C4-2B (cell line): Measurements from ENCODE around the gene SLC35A3.

Experiments used
- H3K27ac ChIP-seq: fragments of 450-650 bp; 2 replicates; pipeline ENCODE4 v1.5.1; 2017
- CTCF ChIP-seq: fragments of 450-650 bp; conservative IDR thresholded peaks from 2 replicates; pipeline ENCODE4 v1.5.1; 2017; ENCODE audit warnings: mild to moderate bottlenecking
- ZFX ChIP-seq: fragments of 450-650 bp; IDR thresholded peaks from 2 replicates; pipeline ENCODE4 v1.6.1; 2017

The SLC35A3 gene

GRCh38 chr1:99992760-99993467 lies 23.1 kb downstream of the SLC35A3 start:
- no peak for TF ChIP-seq ZFX
- TF ChIP-seq CTCF = no peak
- H3K27ac ChIP-seq = no peak overlapping the region

GRCh38 chr1:99993468-99993845 lies 23.7 kb downstream of the SLC35A3 start:
- TF ChIP-seq CTCF = no peak
- TF ChIP-seq ZFX = no peak
- H3K27ac ChIP-seq = no peak overlapping the region

GRCh38 chr1:99994496-99994895 lies 24.7 kb downstream of the SLC35A3 start:
- TF ChIP-seq CTCF = no peak
- no peak for TF ChIP-seq ZFX
- H3K27ac ChIP-seq = no peak overlapping the region

GRCh38 chr1:99996951-99997350 lies 27.2 kb downstream of the SLC35A3 start:
- TF ChIP-seq CTCF = no peak
- TF ChIP-seq ZFX = no peak
- H3K27ac ChIP-seq = no peak overlapping the region

- H3K27ac ChIP-seq = no peak overlapping the region
- TF ChIP-seq CTCF (no peak), ZFX (no peak)
These were observed 31.7 kb downstream of the SLC35A3 start for GRCh38 chr1:100001462-100001861.

- no peak for TF ChIP-seq ZFX
- TF ChIP-seq CTCF = no peak
- no peak overlapping the region for H3K27ac ChIP-seq
These were observed 35.6 kb downstream of the SLC35A3 start for GRCh38 chr1:100005424-100005823.

- no peak overlapping the region; the same call in 1 of the 2 replicates for H3K27ac ChIP-seq
- TF ChIP-seq ZFX (no peak), CTCF (no peak)
These were observed 36.9 kb downstream of the SLC35A3 start for GRCh38 chr1:100006688-100007087.
